GM12891 (cell line): ENCODE measurements around the gene ANO10.

Experiments used
- PAX5 ChIP-seq: IDR thresholded peaks from 2 replicates; pipeline ENCODE4 v1.6.1; 2011; ENCODE audit warnings: low read length, moderate library complexity, mild to moderate bottlenecking; ENCODE audit not compliant: insufficient read depth, severe bottlenecking
- POLR2A ChIP-seq: IDR thresholded peaks from 2 replicates; pipeline ENCODE4 v1.6.1; 2011; ENCODE audit warnings: low read depth, low read length, control low read depth
- POLR2AphosphoS5 ChIP-seq: IDR thresholded peaks from 2 replicates; pipeline ENCODE4 v1.6.1; 2011; ENCODE audit warnings: low read depth, low read length, control low read depth
- POU2F2 ChIP-seq: IDR thresholded peaks from 2 replicates; pipeline ENCODE4 v1.6.1; 2011; ENCODE audit warnings: low read depth, mild to moderate bottlenecking, control low read depth, low read length, moderate library complexity
- SPI1 ChIP-seq: IDR thresholded peaks from 2 replicates; pipeline ENCODE4 v1.6.1; 2011; ENCODE audit warnings: low read depth, low read length, control low read depth
- TAF1 ChIP-seq: IDR thresholded peaks from 2 replicates; pipeline ENCODE4 v1.6.1; 2011; ENCODE audit warnings: low read depth, low read length, control low read depth

- TF ChIP-seq POLR2A (no peak), POLR2AphosphoS5 (no peak), TAF1 (no peak), SPI1 (no peak), POU2F2 (no peak), PAX5 (no peak)
Measured at GRCh38 chr3:43423142-43423541, 198.7 kb downstream of the ANO10 start.
